GM12878 (cell line): ENCODE measurements around the gene CALHM4. TPM values are rescaled to one million over a fixed set of nuclear protein-coding genes. Genes with fewer than 3 reads are reported as not detected.

Experiments used
- ATAC-seq: fragments of 200-7000 bp; cut with Tn5 transposase; 3 replicates; pipeline ENCODE4 v1.9.1; 2020; ENCODE audit warnings: mild to moderate bottlenecking, moderate library complexity
- BruUV-seq: library from RNA; stranded (reverse); fragments of 400-500 nt; replicated peaks from 2 replicates; lab custom pipeline; 2021; lab: Mats Ljungman, UMichigan
- CTCF ChIA-PET: fragments of 300-600 bp; sonication (Branson Sonifier 250); formaldehyde crosslinking; extraction: SDS; loops from one replicate; lab custom pipeline; 2021; ENCODE audit warnings: inconsistent platforms; lab: Yijun Ruan, JAX
- POLR2A ChIA-PET: fragments of 350-600 bp; formaldehyde crosslinking; extraction: SDS; loops from one replicate; lab custom pipeline; 2021; ENCODE audit warnings: inconsistent platforms; lab: Charles Lee
- RAD21 ChIA-PET: fragments of 300-600 bp; sonication (Branson Sonifier 250); formaldehyde crosslinking; loops from one replicate; lab custom pipeline; 2023; ENCODE audit warnings: antibody characterized with exemption; ENCODE audit not compliant: unreplicated experiment; lab: Charles Lee
- SMC1A ChIA-PET: fragments of 300-600 bp; sonication (Branson Sonifier 250); formaldehyde crosslinking; loops from one replicate; lab custom pipeline; 2023; ENCODE audit not compliant: unreplicated experiment, uncharacterized antibody; lab: Charles Lee
- DNase-seq: peaks from one replicate; pipeline ENCODE4 v3.0.0-alpha.2; 2011; ENCODE audit warnings: low read depth, low spot score
- FAIRE-seq: peaks from 3 replicates; lab custom pipeline; 2011; peaks lifted over from hg19 to GRCh38; lab: Jason Lieb, UNC
- H2AFZ ChIP-seq: 2 replicates; pipeline ENCODE4 v1.6.0; 2011; ENCODE audit warnings: low read depth, low read length, control low read depth; ENCODE audit not compliant: control insufficient read depth
- H3K27ac ChIP-seq: 2 replicates; pipeline ENCODE4 v1.5.1; 2011; ENCODE audit warnings: control low read depth; ENCODE audit not compliant: control insufficient read depth, insufficient read depth
- H3K27me3 ChIP-seq, 2 experiments: replicated peaks in 1 of 2; 2 replicates each; pipeline versions ENCODE4 v1.6.0 to v1.6.1; 2011; ENCODE audit warnings: low read length in 1 of 2; ENCODE audit not compliant: control insufficient read depth in 2 of 2, insufficient read depth in 2 of 2
- H3K36me3 ChIP-seq, 2 experiments: 2 replicates each; pipeline ENCODE4 v1.5.1; 2011; ENCODE audit warnings: low read length in 1 of 2; ENCODE audit not compliant: control insufficient read depth in 2 of 2, insufficient read depth in 2 of 2
- H3K4me1 ChIP-seq: 2 replicates; pipeline ENCODE4 v1.6.1; 2011; ENCODE audit warnings: mild to moderate bottlenecking, low read length, moderate library complexity, mixed read lengths; ENCODE audit not compliant: control insufficient read depth, insufficient read depth
- H3K4me2 ChIP-seq: 2 replicates; pipeline ENCODE4 v1.6.0; 2011; ENCODE audit warnings: control low read depth; ENCODE audit not compliant: control insufficient read depth, insufficient read depth
- H3K4me3 ChIP-seq: fragments of 200-600 bp; sonication (generic); 2 replicates; pipeline ENCODE4 v1.5.1; 2016
- H3K79me2 ChIP-seq: 2 replicates; pipeline ENCODE4 v1.6.0; 2011; ENCODE audit warnings: low read length; ENCODE audit not compliant: control insufficient read depth, insufficient read depth
- H3K9ac ChIP-seq: 2 replicates; pipeline ENCODE4 v1.8.0; 2011; ENCODE audit warnings: low read length, control low read depth, mixed read lengths; ENCODE audit not compliant: control insufficient read depth, insufficient read depth
- H3K9me3 ChIP-seq: replicated peaks from 3 replicates; pipeline ENCODE4 v1.5.1; 2011; ENCODE audit warnings: mild to moderate bottlenecking, low read length; ENCODE audit not compliant: control insufficient read depth, insufficient read depth
- H4K20me1 ChIP-seq: 2 replicates; pipeline ENCODE4 v1.6.0; 2011; ENCODE audit not compliant: control insufficient read depth, insufficient read depth
- ATF7 ChIP-seq: fragments of 450-650 bp; IDR thresholded peaks from 2 replicates; pipeline ENCODE4 v1.6.1; 2016; ENCODE audit warnings: low read depth, mild to moderate bottlenecking
- ETV6 ChIP-seq, 2 experiments: fragments of 450-650 bp in 1 of 2; IDR thresholded peaks in 1 of 2; conservative IDR thresholded peaks in 1 of 2; 2 replicates each; pipeline ENCODE4 v1.6.1; 2014; ENCODE audit warnings: antibody characterized with exemption in 1 of 2, borderline replicate concordance in 1 of 2, low read depth in 1 of 2, mild to moderate bottlenecking in 1 of 2, moderate library complexity in 1 of 2
- HSF1 ChIP-seq: fragments of 150-350 bp; IDR thresholded peaks from 2 replicates; pipeline ENCODE4 v1.6.1; 2014; ENCODE audit warnings: mild to moderate bottlenecking, low read depth, low read length
- IRF4 ChIP-seq: IDR thresholded peaks from 2 replicates; pipeline ENCODE4 v1.6.1; 2011; ENCODE audit warnings: low read depth, low read length
- MYC ChIP-seq: IDR thresholded peaks from 2 replicates; pipeline ENCODE4 v1.6.1; 2011; ENCODE audit warnings: mild to moderate bottlenecking, low read length, moderate library complexity, inconsistent platforms; ENCODE audit not compliant: insufficient read depth, insufficient replicate concordance, insufficient read length, severe bottlenecking
- PRDM15 ChIP-seq: fragments of 450-650 bp; formaldehyde crosslinking; IDR thresholded peaks from 2 replicates; pipeline ENCODE4 v1.4.0; 2020; ENCODE audit warnings: mild to moderate bottlenecking, moderate library complexity
- RAD51 ChIP-seq: fragments of 450-650 bp; IDR thresholded peaks from 2 replicates; pipeline ENCODE4 v1.6.1; 2016; ENCODE audit warnings: moderate library complexity, mild to moderate bottlenecking, inconsistent platforms
- SMAD1 ChIP-seq: fragments of 450-650 bp; IDR thresholded peaks from 2 replicates; pipeline ENCODE4 v1.6.1; 2018; ENCODE audit warnings: mild to moderate bottlenecking, low read depth; ENCODE audit not compliant: partially characterized antibody
- SMAD5 ChIP-seq: IDR thresholded peaks from 2 replicates; pipeline ENCODE4 v1.6.1; 2016; ENCODE audit warnings: antibody characterized with exemption, low read depth
- SPI1 ChIP-seq: IDR thresholded peaks from 2 replicates; pipeline ENCODE4 v1.6.1; 2011; ENCODE audit warnings: low read depth, mild to moderate bottlenecking, low read length, moderate library complexity, borderline replicate concordance; ENCODE audit not compliant: insufficient read depth
- USF2 ChIP-seq: IDR thresholded peaks from 2 replicates; pipeline ENCODE4 v1.6.1; 2011; ENCODE audit warnings: low read depth, low read length, improper control_type of control experiment, borderline replicate concordance
- ZNF687 ChIP-seq: fragments of 450-650 bp; IDR thresholded peaks from 2 replicates; pipeline ENCODE4 v1.6.1; 2017; ENCODE audit warnings: mild to moderate bottlenecking, moderate library complexity
- WGBS: methylation state at CpG from one replicate; pipeline ENCODE4 v1.1.6; 2016; ENCODE audit warnings: low lambda C conversion rate; ENCODE audit not compliant: insufficient replicate concordance, insufficient coverage; ENCODE audit errors: missing lambda C conversion rate; 5-methylcytosine and 5-hydroxymethylcytosine counted together
- in situ Hi-C: fragments of 300-500 bp; cut with MboI; formaldehyde crosslinking; loops from 9 replicates; pipeline ENCODE4 v1.14.3; 2018; ENCODE audit warnings: mixed read lengths
- intact Hi-C: fragments of 100-400 bp; cut with micrococcal nuclease; formaldehyde crosslinking; loops from one replicate; pipeline ENCODE4 v1.14.2; 2022; ENCODE audit not compliant: unreplicated experiment
- polyA plus RNA-seq, 11 experiments: library from polyadenylated mRNA; depleted of rRNA in 4 of 11; unstranded in 6 of 11; stranded (reverse) in 5 of 11; fragments of >200 nt; fragmentation: Nextera tagmentation in 4 of 11; fragmentation: Illumina TruSeq in 1 of 11; extraction: Ambion mirVana in 4 of 11; extraction: Trizol in 1 of 11; gene quantifications; 1 replicate in 1 of 11; 2 replicates in 10 of 11; pipeline versions ENCODE4 v1.2.1 to v1.2.3, GENCODE V29; 2011 to 2016; ENCODE audit warnings: inconsistent platforms in 2 of 11, missing spikeins in 2 of 11, low read depth in 1 of 11
- total RNA-seq, 4 experiments: library from RNA; depleted of rRNA in 3 of 4; stranded (reverse); fragments of >200 nt in 3 of 4; fragmentation: Illumina TruSeq in 1 of 4; extraction: Trizol in 1 of 4; gene quantifications; 2 replicates each; pipeline versions ENCODE4 v1.2.1 to v1.2.3, GENCODE V29; 2013 to 2021

The CALHM4 gene
- total and polyA plus RNA-seq, 10 of the 15 experiments (the other 5 are each of a cell fraction or from before 2014, with no cell fraction given) = not detected

GRCh38 chr6:116579143-116579542 is 25.6 kb downstream of the CALHM4 start (continued):
- TF ChIP-seq PRDM15 = no peak

- 95% methylated on average over 2 of the region's 2 CpGs for WGBS
- H3K27me3 ChIP-seq = no peaks in the 10 kb centered on the region
- ChIA-PET CTCF (no interaction called here), RAD21 (interaction anchor here (0.7 kb wide), 1 partner anchor 292 kb away, joined by 3 read pairs; no protein-coding TSS in a partner anchor), SMC1A (interaction anchor here (1.8 kb wide), 1 partner anchor 19 kb away, joined by 4 read pairs; no protein-coding TSS in a partner anchor), POLR2A (no interaction called here)
- no TSS peak for BruUV-seq
- no peak overlapping the region for H3K4me2 ChIP-seq
- H3K79me2 ChIP-seq = peaks cover 14% of the 10 kb centered on the region
- no peak overlapping the region for H3K27ac ChIP-seq
- H2AFZ ChIP-seq = no peak overlapping the region
- TF ChIP-seq SPI1 = no peak
- no peak for TF ChIP-seq IRF4
- no peak for TF ChIP-seq ZNF687
- TF ChIP-seq USF2 = no peak
- TF ChIP-seq RAD51 = no peak
- TF ChIP-seq SMAD1 = no peak
- TF ChIP-seq HSF1 = no peak
- TF ChIP-seq ATF7 = no peak
- TF ChIP-seq ETV6 (conservative IDR thresholded peaks at IDR 0.05 in 1 of 2, IDR thresholded peaks at IDR 0.05 in 1 of 2; ENCODE audit: borderline replicate concordance in 1 of 2, low read depth in 1 of 2) = no peak
- TF ChIP-seq SMAD5 = no peak
- no peak for TF ChIP-seq MYC
- no peak overlapping the region for H3K4me3 ChIP-seq
- in situ Hi-C loops = no loop called here
- intact Hi-C loops = no loop called here
- ATAC-seq = no peak
- no peaks in the 10 kb centered on the region for H3K9me3 ChIP-seq
- no peaks in the 10 kb centered on the region for H3K4me1 ChIP-seq
- H4K20me1 ChIP-seq = no peaks in the 10 kb centered on the region
- FAIRE-seq = no peak
- no peak overlapping the region for H3K9ac ChIP-seq
- H3K36me3 ChIP-seq = peaks cover 0 to 10% of the 10 kb centered on the region in 2 experiments; a peak in 1 of 4 replicates
- no peak for DNase-seq
These were observed 26.6 kb downstream of the CALHM4 start for GRCh38 chr6:116580198-116580597.
